Measurements from ENCODE around the gene NCOR2. TPM values are rescaled to one million over a fixed set of nuclear protein-coding genes. Genes with fewer than 3 reads are reported as not detected.

Gene NCOR2
- total and polyA plus RNA-seq, 2 of the 8 experiments (the other 6 are each of a cell fraction or from before 2014, with no cell fraction given) = 14.8 to 275 TPM

- TF ChIP-seq ATF3 (IDR thresholded peaks at IDR 0.05; ENCODE audit: insufficient read depth, low read depth, low read length) = no peak
- TF ChIP-seq BACH1 (IDR thresholded peaks at IDR 0.05; ENCODE audit: low read length) = no peak
- no peak for TF ChIP-seq POLR2A (IDR thresholded peaks at IDR 0.05; ENCODE audit: control extremely low read depth in 1 of 2, low read depth in 2 of 2, low read length in 2 of 2)
- no peak for TF ChIP-seq EP300 (IDR thresholded peaks at IDR 0.05; ENCODE audit: borderline replicate concordance in 1 of 2, low read depth in 2 of 2, low read length in 2 of 2)
- no peak for TF ChIP-seq TCF12 (IDR thresholded peaks at IDR 0.05; ENCODE audit: low read depth, low read length)
- no peak for TF ChIP-seq RXRA (IDR thresholded peaks at IDR 0.05; ENCODE audit: insufficient read depth, low read depth, low read length)
- TF ChIP-seq NRF1 (IDR thresholded peaks at IDR 0.05; ENCODE audit: low read depth, low read length) = no peak
- no peak for TF ChIP-seq JUN (IDR thresholded peaks at IDR 0.05; ENCODE audit: low read depth, low read length)
- TF ChIP-seq PHF8 (conservative IDR thresholded peaks at IDR 0.05; ENCODE audit: low read depth, low read length) = no peak
- no peak for TF ChIP-seq KDM1A (IDR thresholded peaks at IDR 0.05; ENCODE audit: borderline replicate concordance, low read length)
- no peak for TF ChIP-seq RBBP5 (IDR thresholded peaks at IDR 0.05; ENCODE audit: borderline replicate concordance, low read depth, low read length)
- TF ChIP-seq HDAC2 (IDR thresholded peaks at IDR 0.05; ENCODE audit: borderline replicate concordance in 1 of 2, low read depth in 2 of 2, low read length in 2 of 2) = no peak
- no peak for TF ChIP-seq GTF2F1 (IDR thresholded peaks at IDR 0.05; ENCODE audit: borderline replicate concordance, low read depth, low read length)
- no peak for TF ChIP-seq SRF (IDR thresholded peaks at IDR 0.05; ENCODE audit: low read depth, low read length)
- no peak for TF ChIP-seq TEAD4 (IDR thresholded peaks at IDR 0.05; ENCODE audit: low read depth, low read length)
Measured at GRCh38 chr12:124527861-124528561, 39.4 kb downstream of the NCOR2 start (continued).

Measured in H1 (cell line).